GM18951 (cell line): Measurements from ENCODE around the gene POLA1.

ENCODE experiments used
- POLR2A ChIP-seq: IDR thresholded peaks from 4 replicates; pipeline ENCODE4 v1.6.1; 2011; ENCODE audit warnings: mild to moderate bottlenecking; ENCODE audit not compliant: insufficient read length, insufficient read depth; ENCODE audit errors: extremely low read depth
- in situ Hi-C: fragments of 300-500 bp; cut with MboI; formaldehyde crosslinking; loops from one replicate; pipeline ENCODE4 v1.12.0; 2022; ENCODE audit warnings: low sequenced_read_pairs, mixed read lengths, inconsistent platforms; ENCODE audit not compliant: unreplicated experiment

Gene POLA1

DNA sequence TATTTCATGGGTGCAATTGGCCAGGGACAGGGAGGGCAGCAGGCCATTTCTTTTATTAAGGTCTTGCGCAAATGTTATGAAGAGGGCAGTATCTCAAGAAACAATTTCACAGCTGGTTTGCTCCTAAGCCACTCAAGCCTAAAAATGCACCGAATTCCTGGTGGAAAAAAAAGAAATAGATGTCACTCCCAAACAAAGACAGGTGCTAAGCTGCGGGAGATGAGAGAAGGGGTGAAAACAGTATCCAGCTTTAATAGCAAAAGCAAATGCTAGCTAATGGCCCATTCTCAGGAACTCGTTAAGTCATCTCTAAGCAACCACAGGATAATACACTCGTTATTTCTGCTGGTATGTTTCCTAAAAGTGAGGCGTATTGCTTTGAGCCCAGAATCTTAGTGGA lies 205.7 kb downstream of the POLA1 start:
- TF ChIP-seq POLR2A, result no peak
- in situ Hi-C loops, result no loop called here

DNA sequence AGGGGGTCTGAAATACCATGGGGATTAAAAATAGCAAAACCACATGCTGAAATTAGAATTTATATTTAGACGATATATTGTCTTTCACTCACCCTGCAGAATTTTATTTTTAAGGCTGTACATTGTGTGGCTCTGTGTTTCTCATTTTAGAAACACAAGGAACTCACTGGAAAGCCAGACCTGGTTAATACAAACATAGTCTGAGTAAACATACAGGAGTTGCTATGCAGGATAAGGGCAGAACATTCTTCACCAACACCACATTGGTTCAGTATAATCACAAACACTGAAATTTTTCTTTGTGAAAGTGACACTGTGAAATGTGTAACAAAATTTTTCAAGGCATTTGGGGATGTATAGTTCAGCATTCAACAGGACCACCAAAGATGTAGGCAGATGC lies 206.5 kb downstream of the POLA1 start:
- in situ Hi-C loops, result no loop called here
- no peak for TF ChIP-seq POLR2A

DNA sequence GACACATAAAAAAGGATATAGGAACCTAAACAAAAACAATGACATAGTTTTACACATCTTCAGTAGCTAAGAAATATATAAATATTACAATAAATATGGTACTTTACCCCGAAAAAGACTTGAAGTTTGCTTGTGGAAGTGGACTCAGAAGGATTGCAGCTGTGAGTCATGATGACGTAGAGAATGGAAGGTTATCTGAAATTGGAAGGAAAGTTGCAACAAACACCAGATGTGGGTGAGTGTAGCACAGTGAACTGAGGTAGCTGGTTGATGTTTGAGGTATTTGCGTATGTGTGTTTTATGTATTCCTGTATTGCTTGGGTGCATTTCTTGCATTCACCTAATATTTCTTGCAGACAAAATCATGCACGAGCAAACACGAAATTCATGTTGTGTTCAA lies 209.1 kb downstream of the POLA1 start:
- TF ChIP-seq POLR2A, result no peak
- in situ Hi-C loops, result no loop called here

DNA sequence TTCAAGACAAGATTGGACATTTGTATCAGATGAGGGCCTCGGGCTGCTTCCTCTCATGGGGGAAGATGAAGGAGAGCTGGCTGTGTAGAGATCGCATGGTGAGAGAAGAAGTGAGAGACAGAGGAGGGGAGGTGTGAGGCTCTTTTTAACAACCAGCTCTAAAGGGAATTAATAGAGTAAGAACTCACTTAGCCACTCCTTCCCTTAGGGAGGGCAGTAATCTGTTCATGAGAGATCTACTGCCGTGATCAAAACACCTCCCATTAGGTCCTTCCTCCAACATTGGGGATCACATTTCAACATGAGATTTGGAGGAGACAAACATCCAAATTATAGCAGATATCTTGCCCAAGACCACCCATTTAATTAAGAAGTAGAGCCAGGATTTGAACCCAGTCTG lies 225.0 kb downstream of the POLA1 start:
- in situ Hi-C loops, result no loop called here
- TF ChIP-seq POLR2A, result no peak

DNA sequence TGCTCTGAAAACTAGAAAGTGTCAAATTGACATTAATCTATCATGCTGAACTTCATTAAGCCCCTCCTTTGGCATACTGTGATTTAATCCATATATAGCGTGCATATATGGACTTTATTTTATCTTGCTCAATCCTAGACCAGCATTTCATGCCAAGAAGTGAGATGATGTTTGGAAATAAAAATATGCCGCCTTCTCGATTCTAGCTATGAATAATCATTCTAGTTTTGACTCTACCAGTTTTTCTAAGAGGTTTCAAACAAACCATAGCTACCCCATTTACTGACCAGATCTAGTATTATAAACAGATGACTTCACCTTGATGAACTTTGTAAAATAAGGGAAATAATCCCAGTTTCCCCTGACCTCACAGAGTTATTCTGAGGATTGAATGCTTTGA lies 227.1 kb downstream of the POLA1 start:
- in situ Hi-C loops, result no loop called here
- no peak for TF ChIP-seq POLR2A

DNA sequence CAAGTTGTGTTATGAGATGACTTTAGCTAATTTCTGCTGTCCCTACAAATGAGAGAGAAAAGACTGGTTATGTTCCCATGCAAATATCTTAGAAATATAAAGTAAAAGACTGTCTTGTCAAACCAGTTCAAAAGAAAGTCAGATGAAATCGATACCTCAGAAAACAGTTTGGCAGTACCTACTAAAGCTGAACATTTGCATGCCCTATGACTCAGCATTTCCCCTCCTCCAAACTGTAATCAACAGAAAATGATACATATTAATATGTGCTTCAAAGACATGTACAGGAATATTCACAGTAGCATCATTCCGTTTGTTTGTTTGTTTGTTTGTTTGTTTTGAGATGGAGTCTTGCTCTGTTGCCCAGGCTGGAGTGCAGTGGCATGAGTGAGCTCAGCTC lies 231.7 kb downstream of the POLA1 start:
- in situ Hi-C loops, result no loop called here
- no peak for TF ChIP-seq POLR2A

DNA sequence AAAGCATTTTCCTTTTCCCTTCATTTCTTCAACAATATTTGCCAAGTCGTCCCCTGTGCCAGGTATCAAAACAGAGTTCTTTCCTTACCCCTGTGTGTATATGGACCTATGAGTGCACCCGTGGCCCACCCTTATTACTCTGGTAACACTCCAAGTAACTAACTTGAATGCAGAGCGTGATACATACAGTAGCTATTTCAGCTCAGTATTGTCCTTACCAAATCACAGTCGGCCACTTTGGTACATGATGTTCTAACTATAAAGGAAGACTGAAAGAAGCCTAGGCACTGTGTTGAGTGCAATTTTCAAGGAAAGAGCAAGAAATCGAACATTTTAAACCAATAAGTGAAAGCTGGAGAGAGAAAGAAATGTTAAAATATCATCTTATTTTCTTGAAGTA lies 233.7 kb downstream of the POLA1 start:
- no peak for TF ChIP-seq POLR2A
- in situ Hi-C loops, result no loop called here

DNA sequence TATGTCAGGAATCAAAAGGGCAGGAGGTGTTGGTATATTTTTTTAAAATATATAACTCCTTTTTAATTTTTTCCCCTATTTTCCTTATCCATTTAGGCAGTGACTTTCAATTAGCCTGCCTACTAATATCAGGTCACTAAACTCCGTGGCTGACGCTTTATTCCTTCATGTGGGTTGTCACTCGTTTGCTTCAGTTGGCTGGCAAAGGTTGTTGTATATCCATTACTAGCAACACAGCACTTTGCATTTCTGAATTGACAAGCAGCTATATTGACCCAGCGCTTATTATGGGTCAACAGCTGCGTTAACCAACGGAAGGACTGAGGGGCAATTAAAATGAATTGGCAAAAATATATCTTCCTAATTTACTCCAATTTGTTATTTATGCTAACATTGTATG lies 234.4 kb downstream of the POLA1 start:
- TF ChIP-seq POLR2A, result no peak
- in situ Hi-C loops, result no loop called here

DNA sequence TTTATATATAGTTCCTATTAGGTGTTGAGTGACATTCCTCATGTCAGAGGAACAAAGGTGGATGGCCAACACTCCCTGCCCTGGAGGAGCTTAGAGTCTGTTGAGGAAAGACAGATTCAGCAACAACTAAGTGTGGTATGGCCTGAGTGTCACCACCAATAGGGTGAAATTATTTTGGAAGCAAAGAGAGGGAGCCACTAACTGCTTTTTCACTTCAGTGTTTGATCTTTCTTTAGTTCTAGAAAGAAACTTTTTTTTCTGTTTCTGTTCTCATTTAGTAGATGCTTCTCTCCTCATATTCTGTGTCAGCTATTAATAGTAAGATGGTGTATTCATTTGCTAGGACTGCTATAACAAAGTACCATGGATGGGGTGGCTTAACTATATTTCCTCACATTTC lies 240.6 kb downstream of the POLA1 start:
- no peak for TF ChIP-seq POLR2A
- in situ Hi-C loops, result no loop called here

DNA sequence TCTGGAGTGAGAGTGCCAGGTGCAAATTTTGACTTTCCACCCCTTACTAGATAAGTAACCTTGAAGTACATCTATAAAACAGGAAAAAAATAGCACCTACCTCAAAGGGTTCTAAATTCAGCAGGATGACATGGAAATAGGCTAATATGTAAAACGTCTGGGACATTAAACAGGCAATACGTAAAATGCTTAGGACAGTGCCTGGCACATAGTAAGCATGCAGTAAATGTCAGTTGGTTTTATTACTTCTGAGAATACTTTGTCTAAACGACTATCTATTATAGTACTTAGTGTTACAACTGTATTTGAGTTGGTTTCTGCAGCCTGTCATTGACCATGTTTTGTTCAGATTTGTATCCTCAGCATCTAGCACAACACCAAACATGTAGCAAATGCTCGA lies 251.3 kb downstream of the POLA1 start:
- in situ Hi-C loops, result no loop called here
- TF ChIP-seq POLR2A, result no peak

DNA sequence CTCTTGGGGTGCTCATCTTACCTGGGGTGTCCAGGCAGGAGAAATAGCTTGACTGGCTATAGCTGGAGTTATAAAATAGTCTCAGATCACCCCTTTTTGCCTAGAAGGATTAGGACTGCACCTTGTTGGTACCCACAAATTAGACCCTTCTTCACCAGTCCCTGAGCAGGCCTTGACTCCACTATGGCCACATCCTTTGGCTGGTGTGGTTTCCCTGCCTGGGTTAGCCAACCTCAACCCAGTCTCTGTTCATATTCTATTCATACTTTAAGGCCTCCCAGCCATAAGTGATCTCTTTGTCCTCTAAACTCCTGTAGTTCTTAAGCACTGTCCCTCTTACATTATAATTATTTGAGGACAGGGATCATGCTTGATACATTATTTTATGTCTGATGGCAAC lies 252.7 kb downstream of the POLA1 start:
- TF ChIP-seq POLR2A, result no peak
- in situ Hi-C loops, result no loop called here

DNA sequence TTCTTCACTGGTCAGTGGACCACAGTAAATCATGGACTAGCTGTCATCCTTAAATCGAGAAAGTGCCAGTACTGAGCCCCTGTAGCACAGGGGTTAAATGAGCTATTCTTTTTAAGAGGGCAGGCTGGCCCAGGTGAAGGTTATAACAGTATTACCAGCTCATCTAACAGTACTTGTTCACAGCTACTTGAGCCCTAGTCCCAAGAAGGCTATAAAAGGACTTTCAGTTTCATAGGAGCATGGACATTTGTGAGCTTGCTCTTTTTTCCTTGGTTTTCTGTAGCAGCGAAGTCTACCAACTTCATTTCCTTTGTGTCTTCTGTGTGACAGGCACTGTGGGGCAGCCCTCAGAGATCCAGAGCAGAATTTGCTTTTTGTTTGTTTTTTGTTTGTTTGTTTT lies 261.0 kb downstream of the POLA1 start:
- no peak for TF ChIP-seq POLR2A
- in situ Hi-C loops, result no loop called here

DNA sequence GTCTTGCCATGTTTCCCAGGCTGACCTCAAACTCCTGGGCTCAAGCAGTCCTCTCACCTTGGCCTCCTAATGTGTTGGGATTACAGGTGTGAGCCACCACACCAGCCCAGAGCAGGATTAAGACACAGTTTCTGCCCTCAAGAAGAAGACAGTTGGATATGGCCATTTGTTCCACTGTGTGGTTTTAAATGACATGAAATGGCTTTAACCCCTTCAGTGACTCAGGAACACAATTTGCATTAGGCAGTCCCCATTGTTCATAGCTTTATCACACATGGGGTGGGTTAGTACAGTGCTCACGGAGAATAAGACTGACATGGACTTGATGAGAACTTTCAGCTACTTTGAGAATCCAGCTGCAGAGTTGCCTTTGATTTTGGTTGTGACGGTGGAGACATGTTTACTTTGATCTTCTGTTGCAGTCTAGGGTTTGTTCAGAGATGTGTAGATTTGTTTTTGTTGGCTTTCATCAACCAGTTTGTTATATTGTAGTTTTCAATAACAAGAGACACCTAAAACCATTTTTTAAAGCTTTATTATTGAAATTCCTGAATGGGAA lies 261.7 kb downstream of the POLA1 start:
- in situ Hi-C loops, result no loop called here
- no peak for TF ChIP-seq POLR2A

DNA sequence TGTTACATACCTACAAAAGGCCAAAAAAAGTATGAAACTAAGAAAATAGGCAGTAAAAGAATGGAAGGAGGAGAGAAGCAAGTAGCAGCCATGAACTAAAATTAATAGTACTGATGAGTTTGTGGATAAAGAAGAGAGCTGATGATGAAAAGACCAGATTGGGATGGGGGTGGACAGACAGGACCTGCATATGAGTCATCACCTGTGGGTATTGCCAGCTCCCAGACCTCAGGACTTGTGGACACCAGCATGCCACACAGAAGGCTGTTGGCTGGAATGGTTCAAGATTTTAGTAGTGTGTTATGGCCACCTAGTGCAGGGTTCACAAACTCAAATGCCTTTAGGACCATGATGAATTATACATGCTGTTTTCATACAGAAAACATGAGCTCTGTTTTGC lies 263.1 kb downstream of the POLA1 start:
- in situ Hi-C loops, result no loop called here
- TF ChIP-seq POLR2A, result no peak

DNA sequence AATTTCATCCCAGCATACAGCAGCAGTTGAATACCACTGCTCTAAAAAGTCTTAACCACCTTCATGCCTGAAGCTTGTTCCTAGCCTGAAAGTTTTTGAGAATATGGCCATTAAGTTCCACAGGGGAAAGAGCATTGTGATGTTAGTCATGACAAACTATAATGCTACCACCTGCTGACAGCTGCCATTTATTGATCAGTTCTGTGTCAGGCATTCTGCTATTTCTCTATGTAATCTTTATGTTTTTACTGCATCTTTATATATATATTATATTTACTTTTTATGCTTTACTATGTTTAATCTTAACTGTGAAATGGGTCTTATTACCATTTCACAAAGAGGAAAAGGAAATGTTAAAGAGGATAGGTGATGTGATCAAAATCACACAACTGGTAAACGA lies 268.1 kb downstream of the POLA1 start:
- in situ Hi-C loops, result no loop called here
- no peak for TF ChIP-seq POLR2A
